ENCODE results near the gene SLC30A7. TPM values are rescaled to one million over a fixed set of nuclear protein-coding genes. Genes with fewer than 3 reads are reported as not detected.

Gene SLC30A7
- total RNA-seq, 1 experiment from 2014 or later = 20.7 TPM

DNA sequence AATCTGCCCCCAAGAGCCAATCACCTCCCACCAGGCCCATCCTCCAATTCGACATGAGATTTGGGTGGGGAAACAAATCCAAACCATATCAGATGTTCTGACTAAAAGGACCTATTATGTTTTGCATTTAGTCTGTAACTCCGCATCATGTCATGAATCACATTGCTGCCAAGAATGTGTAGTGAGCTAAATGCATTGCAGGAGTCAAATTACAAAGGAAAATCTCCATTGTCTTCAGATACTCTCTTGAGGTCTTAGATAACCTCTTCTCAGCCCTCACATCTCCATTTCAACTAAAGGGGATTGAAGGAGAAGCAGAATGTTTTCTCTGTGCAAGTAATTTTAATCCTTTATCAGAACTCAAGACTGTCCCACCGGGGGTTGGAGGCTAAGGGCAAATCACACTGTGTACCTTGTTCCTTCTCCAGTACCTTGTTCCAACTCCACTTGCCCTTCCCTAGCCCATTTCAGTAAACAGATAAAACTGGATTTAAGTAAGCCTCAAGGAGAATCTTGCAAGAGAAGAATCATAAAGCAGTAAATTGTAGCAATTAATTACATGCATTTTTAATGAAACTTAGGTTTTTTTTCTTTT lies 35.4 kb upstream of the SLC30A7 start (continued):
- TF ChIP-seq TP53 (CRISPR knock-in tag; IDR thresholded peaks at IDR 0.05) = no peak
- no peak for TF ChIP-seq ERG (CRISPR knock-in tag; IDR thresholded peaks at IDR 0.05)
- no peak for TF ChIP-seq TCF7 (CRISPR knock-in tag; IDR thresholded peaks at IDR 0.05; ENCODE audit: low read depth)
- TF ChIP-seq TEAD1 (CRISPR knock-in tag; IDR thresholded peaks at IDR 0.05) = no peak
- TF ChIP-seq ZNF219 (CRISPR knock-in tag; IDR thresholded peaks at IDR 0.05; ENCODE audit: borderline replicate concordance) = no peak
- no peak for TF ChIP-seq USF2 (CRISPR knock-in tag; IDR thresholded peaks at IDR 0.05)
- TF ChIP-seq ETV6 (CRISPR knock-in tag; IDR thresholded peaks at IDR 0.05) = no peak
- TF ChIP-seq SMAD4 (CRISPR knock-in tag; IDR thresholded peaks at IDR 0.05) = no peak
- TF ChIP-seq GABPB1 (CRISPR knock-in tag; IDR thresholded peaks at IDR 0.05) = no peak
- no peak for TF ChIP-seq NFE2L1 (CRISPR knock-in tag; IDR thresholded peaks at IDR 0.05)

DNA sequence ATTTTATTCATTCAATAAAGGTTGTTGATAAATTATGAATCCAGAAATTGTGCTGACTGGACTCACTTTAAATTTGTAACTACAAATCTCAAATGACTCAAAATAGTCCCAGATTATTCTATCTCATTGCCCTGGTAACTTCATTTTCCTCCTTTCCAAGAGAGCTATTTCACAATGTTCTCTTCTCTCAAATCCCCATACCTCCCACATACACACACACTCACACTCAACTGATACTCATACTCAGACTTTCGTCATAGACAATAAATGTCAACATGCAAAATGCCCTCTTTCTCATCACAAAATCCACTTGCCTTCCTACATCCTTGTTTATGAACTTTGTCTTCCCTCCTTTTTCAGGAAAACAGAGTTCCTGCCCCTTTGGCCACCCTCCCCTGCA lies 34.5 kb upstream of the SLC30A7 start:
- ATAC-seq = no peak
- no peaks in the 10 kb centered on the region for H3K9me3 Mint-ChIP-seq
- 0 out of 2 replicates have a peak, but pooled peaks cover 4% of the 10 kb centered on the region for H3K27me3 Mint-ChIP-seq (ENCODE audit: low read depth)
- H3K36me3 Mint-ChIP-seq = no peaks in the 10 kb centered on the region
- POLR2A ChIA-PET = no interaction called here
- CTCF ChIA-PET = no interaction called here
- H3K27ac Mint-ChIP-seq = no peak overlapping the region
- DNase-seq (ENCODE audit: low spot score) = no peak
- H3K4me3 Mint-ChIP-seq = no peak overlapping the region
- H3K4me1 Mint-ChIP-seq = peaks cover 9% of the 10 kb centered on the region
- TF ChIP-seq EMX1 (CRISPR knock-in tag; IDR thresholded peaks at IDR 0.05) = no peak
- TF ChIP-seq CBFB (CRISPR knock-in tag; IDR thresholded peaks at IDR 0.05; ENCODE audit: low read depth) = no peak
- no peak for TF ChIP-seq ZNF425 (CRISPR knock-in tag; conservative IDR thresholded peaks at IDR 0.05)
- TF ChIP-seq AFF4 (CRISPR knock-in tag; IDR thresholded peaks at IDR 0.05; ENCODE audit: borderline replicate concordance) = no peak
- TF ChIP-seq, protein P1, sequence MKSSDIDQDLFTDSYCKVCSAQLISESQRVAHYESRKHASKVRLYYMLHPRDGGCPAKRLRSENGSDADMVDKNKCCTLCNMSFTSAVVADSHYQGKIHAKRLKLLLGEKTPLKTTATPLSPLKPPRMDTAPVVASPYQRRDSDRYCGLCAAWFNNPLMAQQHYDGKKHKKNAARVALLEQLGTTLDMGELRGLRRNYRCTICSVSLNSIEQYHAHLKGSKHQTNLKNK (CRISPR knock-in tag; IDR thresholded peaks at IDR 0.05) = no peak
- TF ChIP-seq ZNF396 (CRISPR knock-in tag; IDR thresholded peaks at IDR 0.05; ENCODE audit: borderline replicate concordance) = no peak
- no peak for TF ChIP-seq TEAD1 (CRISPR knock-in tag; IDR thresholded peaks at IDR 0.05)
- no peak for TF ChIP-seq MAX (CRISPR knock-in tag; IDR thresholded peaks at IDR 0.05)
- no peak for TF ChIP-seq MYBL2 (CRISPR knock-in tag; IDR thresholded peaks at IDR 0.05)
- no peak for TF ChIP-seq PRDM15 (CRISPR knock-in tag; IDR thresholded peaks at IDR 0.05)
- TF ChIP-seq SMAD4 (CRISPR knock-in tag; IDR thresholded peaks at IDR 0.05) = no peak
- TF ChIP-seq JAZF1 (CRISPR knock-in tag; IDR thresholded peaks at IDR 0.05) = no peak
- TF ChIP-seq GTF2I (CRISPR knock-in tag; conservative IDR thresholded peaks at IDR 0.05) = no peak
- TF ChIP-seq SP1 (CRISPR knock-in tag; conservative IDR thresholded peaks at IDR 0.05) = no peak
